Measurements from ENCODE around the gene ST3GAL4. TPM values are rescaled to one million over a fixed set of nuclear protein-coding genes. Genes with fewer than 3 reads are reported as not detected.
"Not testable (repeated sequence)": the region's sequence is repeated elsewhere in the genome, so short reads cannot be mapped to it uniquely, and the experiment has no call there.

The ST3GAL4 gene
- total and polyA plus RNA-seq, 2 of the 8 experiments (the other 6 are each of a cell fraction or from before 2014, with no cell fraction given), result 15.6 to 20.0 TPM

GRCh38 chr11:126367806-126368205 lies 12.3 kb downstream of the ST3GAL4 start:
- ChIA-PET POLR2A (ENCODE audit: partially characterized antibody) (interaction anchor here (0.7 kb wide), 1 partner anchor 11 kb away, joined by 3 read pairs; no protein-coding TSS in a partner anchor), CTCF (ENCODE audit: partially characterized antibody) (interaction anchor here (1.0 to 2.4 kb wide), 6 partner anchors 9 to 113 kb away, joined by 3 to 9 read pairs (median 3); partner anchors contain the start of gene ST3GAL4)
- not testable (repeated sequence) for H3K18ac ChIP-seq (ENCODE audit: extremely low read depth, low read length); H3K4ac ChIP-seq (replicated peaks; ENCODE audit: insufficient read length, low read depth, low read length); H3K23ac ChIP-seq (ENCODE audit: insufficient read length); H3K14ac ChIP-seq (ENCODE audit: insufficient read length); H3K79me1 ChIP-seq (ENCODE audit: low read depth, low read length); H3K4me2 ChIP-seq (ENCODE audit: insufficient read depth in 1 of 2, low read depth in 2 of 2, low read length in 2 of 2); DNase-seq (ENCODE audit: low read depth in 1 of 2, low spot score in 2 of 2); H2AFZ ChIP-seq (ENCODE audit: low read length); H3K27me3 ChIP-seq (replicated peaks in 1 of 4; ENCODE audit: control insufficient read depth in 3 of 4, extremely low read depth in 1 of 4, insufficient read depth in 3 of 4, low read length in 3 of 4); H2BK5ac ChIP-seq (ENCODE audit: low read depth, low read length); H2BK20ac ChIP-seq (ENCODE audit: low read length); H4K8ac ChIP-seq (ENCODE audit: extremely low read depth, insufficient read depth, low read length); H4K91ac ChIP-seq (replicated peaks; ENCODE audit: insufficient read length, low read length); H3K4me3 ChIP-seq (ENCODE audit: extremely low read depth in 1 of 4, insufficient read depth in 2 of 4, low read depth in 3 of 4, low read length in 4 of 4); H4K20me1 ChIP-seq (replicated peaks in 1 of 2; ENCODE audit: control insufficient read depth in 1 of 2, insufficient read depth in 2 of 2, low read length in 2 of 2); H3K27ac ChIP-seq (ENCODE audit: low read depth, low read length); H3K23me2 ChIP-seq (ENCODE audit: low read depth, low read length); H2BK15ac ChIP-seq (ENCODE audit: low read length); H2AK5ac ChIP-seq (ENCODE audit: low read depth, low read length); FAIRE-seq; H3K9me3 ChIP-seq (ENCODE audit: insufficient read depth in 2 of 2, low read depth in 1 of 2, low read length in 1 of 2); H3K56ac ChIP-seq (replicated peaks; ENCODE audit: insufficient read length, low read depth, low read length); H3K36me3 ChIP-seq (ENCODE audit: control insufficient read depth in 2 of 4, insufficient read depth in 4 of 4, low read length in 3 of 4); H4K5ac ChIP-seq (ENCODE audit: insufficient read length, low read depth, low read length); H2BK120ac ChIP-seq (replicated peaks; ENCODE audit: low read depth, low read length); H3K9ac ChIP-seq (replicated peaks in 1 of 4; ENCODE audit: extremely low read depth in 1 of 4, low read depth in 3 of 4, low read length in 3 of 4); H2BK12ac ChIP-seq (ENCODE audit: low read depth, low read length)
- Histone ChIP-seq H3K4me1 (replicated peaks in 1 of 4; ENCODE audit: control insufficient read depth in 3 of 4, insufficient read depth in 4 of 4, low read length in 3 of 4) (peaks cover 0 to 24% (median 6%) of the 10 kb centered on the region in 4 experiments; a peak in 5 of 7 replicates), H3K79me2 (ENCODE audit: control insufficient read depth in 1 of 2, insufficient read depth in 2 of 2, low read length in 2 of 2) (peaks cover 0 to 15% of the 10 kb centered on the region in 2 experiments; a peak in 2 of 4 replicates)
- 87% methylated on average over 5 of the region's 5 CpGs; no CpG with 5 or more reads in 1 of the 2 experiments for WGBS, 2 experiments (ENCODE audit: extremely low coverage in 1 of 2, insufficient coverage in 1 of 2, insufficient read length in 1 of 2, insufficient replicate concordance in 2 of 2, low coverage in 1 of 2, low lambda C conversion rate in 2 of 2, missing lambda C conversion rate in 1 of 2)
